Loucy (cell line): Measurements from ENCODE around the gene FKBP15.

ENCODE experiments used
- EZH2phosphoT487 ChIP-seq: fragments of 200-600 bp; IDR thresholded peaks from 2 replicates; pipeline ENCODE4 v1.6.1; 2018; ENCODE audit warnings: antibody characterized with exemption, mild to moderate bottlenecking, moderate library complexity, borderline replicate concordance
- TF ChIP-seq, protein P1 (sequence below): fragments of 200-600 bp; sonication (generic); conservative IDR thresholded peaks from 2 replicates; pipeline ENCODE4 v1.5.1; 2014; ENCODE audit warnings: mild to moderate bottlenecking, antibody characterized with exemption, low read length

DNA sequence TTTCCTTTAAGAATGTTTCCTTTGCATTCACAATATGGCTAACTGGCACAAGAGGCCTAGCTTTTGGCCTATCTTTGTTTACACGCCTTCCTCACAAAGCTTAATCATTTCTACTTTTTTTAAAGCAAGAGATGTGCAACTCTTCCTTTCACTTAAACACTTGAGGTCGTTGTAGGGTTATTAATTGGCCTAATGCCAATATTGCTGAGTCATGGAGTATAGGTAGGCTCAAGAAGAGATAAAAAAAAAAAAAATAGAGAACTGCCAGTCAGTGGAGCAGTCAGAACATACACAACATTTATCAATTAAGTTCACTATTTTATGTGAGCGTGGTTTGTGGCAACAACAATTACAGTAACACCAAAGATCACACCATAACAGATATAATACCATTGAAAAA lies 5.9 kb downstream of the FKBP15 start:
- TF ChIP-seq, protein P1, sequence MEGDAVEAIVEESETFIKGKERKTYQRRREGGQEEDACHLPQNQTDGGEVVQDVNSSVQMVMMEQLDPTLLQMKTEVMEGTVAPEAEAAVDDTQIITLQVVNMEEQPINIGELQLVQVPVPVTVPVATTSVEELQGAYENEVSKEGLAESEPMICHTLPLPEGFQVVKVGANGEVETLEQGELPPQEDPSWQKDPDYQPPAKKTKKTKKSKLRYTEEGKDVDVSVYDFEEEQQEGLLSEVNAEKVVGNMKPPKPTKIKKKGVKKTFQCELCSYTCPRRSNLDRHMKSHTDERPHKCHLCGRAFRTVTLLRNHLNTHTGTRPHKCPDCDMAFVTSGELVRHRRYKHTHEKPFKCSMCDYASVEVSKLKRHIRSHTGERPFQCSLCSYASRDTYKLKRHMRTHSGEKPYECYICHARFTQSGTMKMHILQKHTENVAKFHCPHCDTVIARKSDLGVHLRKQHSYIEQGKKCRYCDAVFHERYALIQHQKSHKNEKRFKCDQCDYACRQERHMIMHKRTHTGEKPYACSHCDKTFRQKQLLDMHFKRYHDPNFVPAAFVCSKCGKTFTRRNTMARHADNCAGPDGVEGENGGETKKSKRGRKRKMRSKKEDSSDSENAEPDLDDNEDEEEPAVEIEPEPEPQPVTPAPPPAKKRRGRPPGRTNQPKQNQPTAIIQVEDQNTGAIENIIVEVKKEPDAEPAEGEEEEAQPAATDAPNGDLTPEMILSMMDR: no peak
- no peak for TF ChIP-seq EZH2phosphoT487
